Measurements from ENCODE around the gene MCIDAS.

The MCIDAS gene

DNA sequence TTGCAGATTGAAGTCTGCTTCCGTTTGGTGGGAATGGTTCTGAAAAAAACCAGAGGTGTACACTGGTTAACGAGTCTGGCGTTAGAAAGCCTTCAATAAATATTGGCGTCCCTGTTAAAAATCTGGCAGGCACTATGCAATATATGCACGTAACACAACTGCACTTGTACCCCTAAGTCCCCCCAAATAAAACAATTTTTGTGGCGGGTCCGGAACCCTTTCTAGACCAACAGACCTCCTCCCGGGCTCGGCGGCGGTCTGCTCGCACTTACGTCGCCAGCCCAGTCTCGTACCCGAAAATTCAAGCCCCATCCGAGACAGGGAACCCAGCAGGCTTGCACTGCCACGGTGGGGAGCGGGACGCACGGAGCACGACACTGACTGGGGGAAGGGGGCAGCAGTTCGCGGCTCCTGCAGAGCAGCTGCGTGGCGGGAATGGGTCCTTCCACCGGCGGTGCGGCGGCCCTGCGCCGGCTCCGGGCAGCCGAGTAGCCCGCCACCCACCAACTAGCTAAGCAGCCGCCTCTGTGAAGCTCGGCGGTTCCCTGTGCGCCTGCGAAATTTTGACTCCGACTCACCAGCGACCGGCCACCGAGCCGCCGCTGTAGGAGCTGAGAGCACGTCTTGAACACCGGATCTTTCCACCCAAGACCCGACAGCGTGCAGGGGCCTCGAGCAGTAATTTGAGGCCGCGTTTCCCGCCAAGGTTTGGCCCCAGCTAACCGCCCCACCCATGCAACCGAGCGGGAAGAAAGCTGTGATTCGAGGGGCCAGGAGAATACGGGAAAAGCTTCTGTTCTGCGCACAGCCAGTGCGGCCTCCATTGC, 3.9 kb downstream of the MCIDAS start:
- DNase-seq (ENCODE audit: low read depth in 2 of 2, low spot score in 1 of 2): no peak

DNA sequence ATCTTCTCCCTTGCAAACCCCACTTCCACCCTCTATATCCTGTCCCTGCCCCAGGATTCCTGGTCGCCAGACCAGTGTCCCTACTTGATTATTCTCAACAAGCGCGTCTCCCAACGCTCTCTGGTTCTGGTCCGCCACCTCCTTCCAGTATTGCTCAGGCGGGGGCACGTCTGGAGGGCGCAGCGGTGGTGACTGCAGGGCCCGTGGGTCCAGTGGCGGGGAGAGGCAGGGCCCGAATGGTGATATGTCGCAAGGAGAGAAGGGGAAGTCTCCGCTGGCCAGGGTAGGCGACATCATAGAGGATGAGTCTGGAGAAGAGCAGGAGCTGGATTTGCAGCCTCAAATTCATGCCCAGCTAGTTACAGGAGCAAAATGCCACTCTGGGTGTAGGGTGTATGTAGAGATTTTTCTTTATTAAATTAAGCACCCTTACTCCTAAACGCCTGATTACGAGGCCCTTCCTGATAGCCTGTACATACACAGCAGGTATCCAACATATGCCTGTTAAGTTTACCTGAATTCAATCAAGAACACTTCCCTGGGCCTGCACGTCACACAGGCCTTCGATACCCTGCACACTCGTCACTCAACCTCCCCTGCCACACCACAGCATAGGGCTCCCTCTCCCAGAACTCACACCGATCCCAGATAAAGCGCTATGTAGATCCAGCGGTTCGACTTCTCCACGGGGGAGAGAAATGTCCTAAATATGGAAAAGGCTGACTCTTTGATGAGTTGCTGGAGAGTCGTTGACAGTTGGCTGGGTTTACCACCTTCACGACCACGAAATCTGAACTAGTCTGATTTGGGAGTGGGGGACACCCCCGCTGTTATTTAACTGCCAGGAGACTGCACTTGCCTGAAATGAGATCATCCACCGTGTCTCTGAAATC, 4.8 kb downstream of the MCIDAS start:
- no peak for DNase-seq (ENCODE audit: low read depth in 2 of 2, low spot score in 1 of 2)

DNA sequence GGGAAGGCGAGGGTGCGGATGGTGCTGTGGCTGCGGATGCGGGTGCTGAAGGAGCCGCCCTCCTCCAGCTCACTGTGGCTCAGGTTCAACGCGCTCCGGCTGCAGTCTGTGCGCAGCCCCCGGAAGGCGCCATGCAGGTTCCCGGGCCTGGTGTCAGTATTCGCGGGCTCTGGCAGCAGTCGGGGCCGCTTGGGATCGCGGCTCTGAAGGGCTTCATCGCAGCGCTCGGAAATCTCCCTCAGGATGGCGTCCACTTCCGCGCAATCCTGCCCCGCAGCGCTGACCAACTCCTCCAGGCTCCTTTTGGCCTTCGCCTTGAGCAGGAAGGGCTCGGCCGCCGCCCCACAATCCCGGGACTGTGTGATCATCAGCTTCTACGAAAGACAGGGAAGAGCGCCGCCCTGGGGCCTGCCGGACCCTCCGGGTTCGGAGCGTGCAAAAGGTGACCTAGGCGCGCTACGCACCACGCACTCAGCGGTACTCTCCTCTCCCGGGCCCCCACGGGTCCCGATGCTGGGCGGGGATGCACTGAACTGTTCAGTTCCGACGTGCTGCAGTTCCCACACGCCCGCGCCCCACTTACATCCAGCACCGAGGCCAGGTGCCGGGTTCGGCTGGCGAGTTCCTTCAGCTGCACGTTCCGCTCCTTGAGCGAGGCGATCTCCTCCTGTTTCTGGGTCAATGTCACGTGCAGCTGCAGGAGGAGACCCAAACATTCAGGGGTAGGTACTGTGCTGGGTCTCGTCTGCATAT, 6.5 kb downstream of the MCIDAS start:
- no peak for DNase-seq (ENCODE audit: low read depth in 2 of 2, low spot score in 1 of 2)

DNA sequence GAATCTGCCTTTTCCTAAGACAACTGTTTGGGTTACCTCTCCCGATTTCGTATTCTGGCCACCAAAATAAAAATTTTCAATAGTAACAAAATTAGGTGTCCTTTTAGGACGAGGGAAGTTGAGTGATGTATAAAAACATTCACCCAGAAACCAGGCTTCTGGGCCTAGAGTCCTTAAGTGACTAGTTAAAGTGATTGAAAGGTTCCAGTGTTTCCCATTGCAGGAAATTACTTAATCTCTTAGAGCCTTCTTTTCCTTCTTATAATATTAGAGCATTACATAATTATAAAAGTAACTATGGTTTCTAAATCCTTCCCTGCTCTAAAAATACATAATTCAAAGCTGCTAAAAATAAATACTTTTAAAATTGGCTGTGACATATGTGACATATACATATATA, 7.3 kb downstream of the MCIDAS start:
- no peak for DNase-seq (ENCODE audit: low read depth in 2 of 2, low spot score in 1 of 2)

DNA sequence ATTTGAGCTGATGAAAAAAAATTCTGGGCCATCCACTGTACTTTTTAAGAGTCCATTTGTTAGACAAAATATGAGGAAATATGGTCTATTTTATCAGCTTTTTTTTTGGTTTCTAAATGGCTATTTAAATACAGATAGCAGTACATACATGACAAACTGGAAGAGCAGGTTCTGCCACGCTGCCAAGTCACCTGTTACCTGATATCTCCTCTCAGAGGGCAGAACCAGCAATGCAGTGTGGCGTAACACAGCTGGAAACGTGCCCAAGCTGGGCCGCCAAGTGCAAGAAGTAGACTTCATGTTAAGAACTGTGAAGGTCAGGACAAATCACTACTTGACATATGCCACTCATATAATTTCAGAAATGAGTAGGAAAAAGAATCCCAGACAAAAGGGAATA, 8.1 kb downstream of the MCIDAS start:
- no peak for DNase-seq (ENCODE audit: low read depth in 2 of 2, low spot score in 1 of 2)

DNA sequence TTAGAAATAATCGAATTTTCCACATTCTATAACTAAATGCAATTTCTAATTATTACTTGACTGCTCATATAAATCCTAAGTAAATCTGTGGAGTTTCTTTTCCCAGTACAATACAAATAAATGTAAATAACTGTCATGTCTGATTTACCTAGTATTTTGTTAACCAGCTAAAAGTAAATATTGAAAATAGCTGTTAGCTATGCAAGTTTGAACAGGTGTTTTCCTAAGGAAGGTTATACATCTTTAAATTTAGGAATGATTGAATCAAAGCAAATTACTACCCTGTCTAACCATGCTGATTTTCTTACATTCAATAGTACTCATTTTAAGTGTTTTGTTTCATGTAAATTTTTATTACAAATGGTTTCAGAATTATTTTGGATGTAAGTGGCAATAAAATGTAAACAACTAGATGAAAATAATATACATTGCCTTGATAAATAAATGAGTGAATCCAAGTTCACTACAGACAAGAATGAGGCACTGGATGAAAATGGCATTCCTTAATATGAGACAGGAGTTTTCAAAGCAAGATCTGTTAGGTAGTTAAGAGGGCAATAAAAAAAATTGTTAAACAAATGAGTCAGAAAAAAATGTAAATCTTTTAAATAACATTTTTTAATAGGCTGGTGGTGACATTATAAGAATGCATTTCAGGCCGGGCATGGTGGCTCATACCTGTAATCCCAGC, 15.8 kb downstream of the MCIDAS start:
- no peak for DNase-seq (ENCODE audit: low read depth in 2 of 2, low spot score in 1 of 2)

DNA sequence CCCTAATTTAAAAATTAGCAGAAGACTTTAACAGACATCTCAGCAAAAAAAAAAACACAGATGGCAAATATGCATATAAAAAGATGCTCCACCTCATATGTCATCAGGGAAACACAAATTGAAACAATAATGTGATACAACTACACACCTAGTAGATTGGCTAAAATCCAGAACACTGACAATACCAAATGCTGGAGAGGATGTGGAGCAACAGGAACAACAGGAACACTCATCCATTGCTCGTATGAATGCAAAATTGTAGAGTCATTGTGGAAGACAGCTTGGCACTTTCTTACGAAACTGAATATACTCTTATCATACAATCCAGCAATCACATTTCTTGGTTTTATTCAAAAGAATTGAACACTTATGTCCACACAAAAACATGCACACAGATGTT, 22.1 kb downstream of the MCIDAS start:
- no peak for DNase-seq (ENCODE audit: low read depth in 2 of 2, low spot score in 1 of 2)

DNA sequence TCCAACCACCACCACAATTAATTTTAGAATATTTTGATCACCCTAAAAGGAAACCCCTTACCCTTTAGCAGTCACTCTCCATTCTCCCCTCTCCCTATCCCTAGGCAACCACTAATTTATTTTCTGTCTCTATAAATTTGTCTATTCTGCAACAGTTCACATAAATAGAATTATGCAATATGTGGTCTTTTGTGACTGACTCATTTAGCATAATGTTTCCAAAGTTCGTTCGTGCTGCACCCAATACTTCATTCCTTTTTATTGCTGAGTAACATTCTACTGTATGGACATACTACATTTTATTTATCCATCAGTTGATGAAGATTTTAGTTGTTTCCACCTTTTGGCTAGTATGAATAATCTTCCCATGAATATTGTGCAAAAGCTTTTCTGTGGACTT, 36.0 kb downstream of the MCIDAS start:
- DNase-seq (ENCODE audit: low read depth in 2 of 2, low spot score in 1 of 2): no peak

DNA sequence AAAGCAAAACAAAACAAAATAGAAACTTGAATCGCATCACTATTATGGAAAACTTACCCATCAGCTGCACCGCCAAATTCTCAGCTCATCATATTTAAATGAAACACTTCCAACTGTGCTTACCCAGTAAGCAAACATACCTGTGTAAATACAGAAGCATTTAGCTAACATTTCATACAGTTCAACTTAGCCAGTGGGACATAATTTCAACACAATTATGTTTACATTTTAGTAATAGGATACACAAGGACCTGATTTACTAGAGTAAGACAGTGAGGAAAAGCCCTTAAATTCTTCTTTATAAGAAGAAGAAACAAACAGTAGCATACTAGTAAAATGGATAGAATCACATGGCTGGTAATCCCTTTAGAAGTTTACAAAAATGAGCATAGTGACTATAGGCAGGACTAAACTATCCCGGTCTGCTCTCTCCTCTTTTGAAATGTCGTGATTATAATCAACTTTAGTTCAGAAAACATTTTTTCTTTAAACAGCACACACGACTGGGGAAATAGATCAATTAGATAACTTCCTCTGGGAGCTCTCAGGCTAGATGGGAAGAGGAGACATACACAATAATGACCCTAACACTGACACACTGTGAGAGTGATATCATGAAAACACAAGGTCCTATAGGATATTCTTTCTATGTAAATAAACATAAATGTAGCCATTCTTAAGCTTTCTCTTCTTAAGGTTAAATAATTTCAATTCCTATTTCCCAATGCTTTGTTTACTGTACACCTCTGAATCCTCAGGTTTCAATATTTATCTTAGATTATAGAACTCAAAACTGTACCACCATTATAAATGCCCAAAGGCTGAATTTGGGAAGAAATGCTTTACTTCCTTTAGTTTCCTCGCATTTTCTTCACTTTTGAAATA, 38.2 kb downstream of the MCIDAS start:
- DNase-seq (ENCODE audit: low read depth in 2 of 2, low spot score in 1 of 2): no peak

DNA sequence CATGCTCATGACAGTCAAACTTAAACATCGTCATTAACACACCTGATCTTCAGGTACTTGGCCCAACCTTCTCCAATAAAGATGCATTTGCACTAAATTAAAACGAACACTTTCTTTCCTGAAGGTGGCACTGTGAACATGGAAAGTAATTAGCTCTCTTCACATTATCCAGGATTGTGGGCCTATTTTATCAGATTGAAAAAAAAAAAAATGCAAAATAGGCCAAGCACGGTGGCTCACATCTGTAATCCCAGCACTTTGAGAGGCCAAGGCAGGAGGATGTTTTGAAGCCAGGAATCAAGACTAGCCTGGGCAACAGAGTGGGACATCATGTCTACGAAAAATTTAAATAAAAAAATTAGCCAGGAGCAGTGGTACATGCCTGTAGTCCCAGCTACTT, 39.7 kb downstream of the MCIDAS start:
- DNase-seq (ENCODE audit: low read depth in 2 of 2, low spot score in 1 of 2): no peak

DNA sequence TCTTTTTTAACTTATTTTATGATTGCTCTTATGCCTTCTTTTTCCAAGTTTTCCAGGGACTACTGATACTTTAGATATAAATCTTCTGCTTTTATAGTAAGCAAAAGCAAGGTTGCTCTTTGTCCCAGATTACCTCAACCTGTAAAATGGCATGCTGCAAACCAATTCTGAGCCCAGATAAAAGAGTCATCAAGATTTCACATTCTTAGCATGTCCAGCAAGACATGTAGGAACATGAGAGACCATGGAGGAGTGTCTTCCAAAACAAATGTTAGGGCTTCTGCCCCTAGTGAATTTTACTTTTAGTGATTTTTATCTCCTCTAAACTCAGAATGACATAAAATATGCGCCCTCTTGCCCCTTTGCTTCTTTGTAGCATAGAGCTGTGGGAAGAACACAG, 47.1 kb downstream of the MCIDAS start:
- DNase-seq (ENCODE audit: low read depth in 2 of 2, low spot score in 1 of 2): no peak

DNA sequence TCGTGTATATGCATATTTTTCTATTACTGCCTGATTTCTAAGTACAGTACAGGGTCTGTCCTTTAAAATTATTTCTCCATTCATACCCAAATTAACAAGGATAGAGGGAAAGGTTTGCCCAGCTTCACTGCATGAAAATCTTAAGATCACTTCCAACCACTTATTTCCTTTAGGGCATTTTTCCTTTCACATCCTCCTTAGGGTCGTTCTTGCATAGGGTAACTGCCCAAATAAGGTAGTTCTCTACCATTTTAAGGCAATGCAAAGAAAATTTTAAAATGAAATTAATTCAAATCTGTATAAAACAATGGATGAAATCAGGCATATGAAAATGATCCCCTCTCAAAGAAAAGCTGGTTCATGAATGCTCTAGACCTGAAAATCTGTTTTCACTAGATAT, 50.0 kb downstream of the MCIDAS start:
- no peak for DNase-seq (ENCODE audit: low read depth in 2 of 2, low spot score in 1 of 2)

DNA sequence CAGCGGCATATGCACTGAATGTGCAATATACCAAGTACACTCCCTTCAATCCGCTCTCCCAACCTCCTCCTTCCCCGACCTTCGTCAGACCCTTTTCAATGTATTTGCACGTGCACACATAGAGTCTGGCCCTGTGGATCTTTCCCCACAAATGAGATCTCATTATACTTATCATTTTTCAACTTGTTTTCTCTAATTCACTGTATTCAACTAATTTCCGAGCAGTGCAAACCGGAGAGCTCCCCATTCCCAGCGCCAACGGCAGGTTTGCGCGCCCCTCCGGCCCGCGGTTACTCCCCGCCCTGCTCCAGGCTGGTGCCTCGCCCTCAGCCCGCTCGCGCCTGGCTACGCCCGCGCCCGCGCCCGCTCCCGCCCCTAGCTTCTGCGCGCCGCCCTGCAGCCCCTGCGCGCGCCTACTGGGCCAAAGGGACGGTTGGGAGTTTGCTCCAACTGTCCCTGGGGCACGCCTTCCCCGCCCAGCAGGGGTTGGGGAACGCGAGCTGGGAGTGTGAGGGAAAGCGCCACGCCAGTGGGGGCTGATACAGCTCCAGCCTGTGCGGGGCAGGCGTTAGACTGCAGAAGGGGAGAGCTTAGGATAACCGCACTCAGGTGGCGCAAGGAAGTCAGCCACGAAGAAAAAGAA, 50.8 kb downstream of the MCIDAS start:
- no peak for DNase-seq (ENCODE audit: low read depth in 2 of 2, low spot score in 1 of 2)

DNA sequence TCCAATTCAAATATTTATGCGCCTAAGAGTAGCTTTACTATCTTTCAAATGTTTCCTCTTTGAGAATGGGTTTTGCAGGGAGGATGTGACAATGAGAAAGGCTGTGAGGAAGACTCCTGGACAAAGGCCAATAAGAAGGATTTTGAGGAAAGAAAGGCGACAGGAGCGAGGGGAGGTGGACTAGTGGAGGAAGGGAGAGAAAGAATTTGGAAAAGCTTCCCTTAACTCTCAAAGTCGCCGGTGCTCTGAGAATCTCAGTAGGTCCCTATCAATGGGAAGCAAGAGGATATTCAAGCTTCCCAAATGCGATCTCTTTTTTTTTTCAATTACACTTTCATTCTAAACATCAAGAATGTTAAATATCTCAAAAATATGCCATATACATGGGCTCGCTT, 51.3 kb downstream of the MCIDAS start:
- DNase-seq (ENCODE audit: low read depth in 2 of 2, low spot score in 1 of 2): no peak

DNA sequence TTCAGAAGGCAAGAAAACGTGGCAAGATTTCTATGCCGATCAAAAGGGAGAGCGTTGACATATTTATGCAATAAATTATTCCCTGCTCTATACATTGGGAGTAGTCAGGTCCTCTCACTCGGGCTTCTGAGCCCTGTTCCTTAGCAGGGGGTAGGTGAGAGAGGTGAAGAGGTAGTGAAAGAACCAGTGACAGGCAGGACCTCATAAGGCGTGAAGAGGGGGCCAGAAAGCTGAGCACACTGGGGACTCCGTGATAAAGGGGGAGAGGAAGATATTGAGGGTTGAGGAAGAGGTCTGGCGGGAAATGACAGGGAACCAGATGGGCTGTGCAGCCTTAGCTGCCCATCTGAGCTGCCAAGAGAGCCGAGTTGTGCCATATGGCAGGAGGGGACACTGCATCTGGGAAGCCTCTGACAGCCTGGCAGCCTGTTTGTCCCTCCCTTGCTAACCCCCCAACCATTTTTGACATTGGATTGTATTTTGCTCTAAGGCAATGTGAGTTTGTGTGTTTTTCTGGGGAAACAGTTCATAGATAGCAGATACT, 53.4 kb downstream of the MCIDAS start:
- DNase-seq (ENCODE audit: low read depth in 2 of 2, low spot score in 1 of 2): no peak

DNA sequence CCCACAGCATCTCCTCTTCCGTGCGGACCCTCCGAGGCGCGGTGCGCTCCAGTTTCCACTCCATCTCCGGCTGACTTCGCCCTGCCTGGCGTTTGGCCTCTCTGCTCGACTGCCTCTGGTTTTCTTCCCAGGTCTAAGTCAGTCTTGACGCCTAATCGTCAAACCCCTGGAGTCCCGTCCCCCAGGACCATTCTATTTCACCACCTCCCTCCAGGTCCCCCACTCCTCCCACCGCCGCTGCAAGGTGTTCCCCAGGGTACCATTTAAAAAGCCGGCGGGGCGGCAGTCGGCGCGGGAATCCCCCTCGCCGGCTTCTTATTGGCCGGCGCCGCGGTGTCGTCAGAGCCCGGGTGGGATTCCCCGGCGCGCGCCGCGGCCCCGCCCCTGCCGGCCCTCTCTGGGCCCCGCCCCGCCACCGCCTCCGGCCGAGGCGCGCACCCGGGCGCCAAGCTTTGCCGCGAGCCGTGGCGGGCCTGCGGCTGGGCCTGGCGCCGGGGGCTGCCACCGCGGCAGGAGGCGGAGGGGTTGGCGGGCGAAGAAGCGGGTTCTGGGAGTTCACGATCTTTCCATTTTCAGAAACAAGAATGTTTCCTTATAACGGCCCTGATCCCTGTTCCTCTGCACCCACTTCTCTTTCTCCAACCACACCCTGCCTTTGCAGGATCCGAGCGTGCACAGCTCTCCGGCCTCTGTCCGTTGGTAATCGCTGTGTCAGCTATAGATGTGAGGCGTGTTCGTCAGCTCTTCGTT, 54.0 kb downstream of the MCIDAS start, which contains the start of gene CDC20B:
Gene CDC20B, minus strand, starts transcription at position 241 of the 750 bp plus-strand sequence. Its CDS starts 177 bp downstream, at position 64.
- DNase-seq (ENCODE audit: low read depth in 2 of 2, low spot score in 1 of 2): peak; percentile 35 to 56

DNA sequence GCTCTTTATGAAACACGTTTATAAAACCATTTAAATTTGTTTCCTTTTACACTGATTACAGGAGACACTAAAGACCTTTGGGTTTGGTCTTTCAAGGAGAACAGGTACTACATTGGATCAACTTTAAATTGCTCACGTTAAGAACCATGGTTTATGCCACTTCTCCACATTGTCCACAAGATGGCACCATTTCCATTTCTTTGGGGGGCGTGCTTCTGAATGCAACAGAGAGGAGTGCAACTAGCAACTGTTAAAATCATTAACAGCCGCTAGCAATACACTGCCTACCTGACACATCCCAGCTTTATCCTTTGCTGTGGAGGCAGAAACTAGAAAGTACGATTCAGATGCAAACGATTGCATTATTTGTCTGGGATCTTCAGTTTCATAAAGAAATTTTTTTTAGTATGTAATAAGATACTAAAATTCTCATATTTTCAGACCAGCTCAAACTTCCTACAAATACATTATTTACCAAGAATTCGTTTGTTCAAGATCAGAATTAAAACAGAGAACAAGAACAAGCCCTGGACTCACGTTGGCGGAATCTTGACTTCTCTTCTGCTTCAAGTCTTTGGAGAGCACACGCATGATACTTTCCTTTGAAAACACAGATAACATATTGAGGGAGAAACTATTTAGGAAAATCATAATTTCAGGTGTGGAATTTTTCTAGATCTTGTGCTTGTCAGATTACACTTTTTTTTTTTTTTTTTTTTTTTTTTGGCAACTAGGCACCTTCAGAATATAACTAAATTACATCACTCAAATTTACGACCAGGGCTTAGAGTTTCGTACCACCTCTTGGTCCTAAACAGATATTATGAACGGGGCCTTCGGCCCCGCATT, 54.8 kb downstream of the MCIDAS start:
- DNase-seq (ENCODE audit: low read depth in 2 of 2, low spot score in 1 of 2): peak; percentile 24 to 31

All from stimulated activated CD8-positive, alpha-beta memory T cell treated with anti-CD3 and anti-CD28 coated beads, Interleukin-4, amount 100 ng/mL, for 4 hours (primary cell).